ENCODE measurements around the gene FAXC. TPM values are rescaled to one million over a fixed set of nuclear protein-coding genes. Genes with fewer than 3 reads are reported as not detected.

Gene FAXC
- total RNA-seq, result 4.9 TPM

DNA sequence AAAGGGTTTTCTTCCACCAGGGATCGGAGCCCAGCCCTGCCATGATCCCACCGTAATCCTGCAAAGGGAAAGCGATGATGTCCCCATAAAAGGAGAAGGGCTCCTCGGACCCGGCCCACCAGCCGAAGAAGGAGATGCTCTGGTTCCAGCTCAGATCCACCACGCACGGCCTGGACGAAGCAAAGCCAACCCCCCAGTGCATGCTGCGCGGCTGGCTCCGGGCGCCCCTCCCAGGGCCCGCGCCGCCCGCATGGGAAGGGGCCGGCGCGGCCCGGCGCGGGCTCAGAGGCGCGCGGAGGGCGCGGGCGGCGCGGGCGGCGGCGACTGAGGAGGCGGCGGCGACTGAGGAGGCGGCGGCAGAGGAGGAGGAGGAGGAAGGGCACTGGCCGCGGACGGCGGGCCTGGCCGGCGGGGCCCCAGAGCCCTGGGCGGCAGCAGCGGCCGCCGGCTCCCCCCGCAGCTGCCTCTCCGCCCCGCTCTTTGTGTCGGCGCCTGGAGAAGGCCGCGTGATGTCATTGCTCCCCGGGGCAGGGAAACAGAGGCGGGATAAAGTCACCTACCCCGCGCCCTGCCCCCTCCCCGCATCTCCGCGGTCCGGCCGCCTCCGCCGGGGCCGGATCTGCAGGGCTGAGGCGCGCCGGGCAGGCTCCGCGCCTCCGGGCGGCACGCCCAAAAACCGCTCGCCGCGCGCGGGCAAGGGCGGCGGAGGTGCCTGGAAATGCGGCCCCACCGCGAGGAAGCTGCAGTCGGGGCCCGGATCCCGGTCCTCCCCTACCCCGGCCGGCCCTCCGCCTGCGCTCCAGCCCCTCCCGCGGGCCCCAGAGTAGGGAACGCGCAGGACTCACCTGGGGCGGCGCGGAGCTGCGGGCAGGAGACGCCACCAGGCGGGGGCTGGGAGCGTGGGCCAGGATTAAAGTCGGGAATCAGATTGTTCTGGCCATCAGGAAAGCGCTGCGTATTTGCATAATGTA, at the start of gene FAXC:
FAXC (minus strand) TSS at position 504 of the 971 bp plus-strand sequence; CDS start at position 202, 302 bp downstream.
- DNase-seq, result peak; percentile 68

DNA sequence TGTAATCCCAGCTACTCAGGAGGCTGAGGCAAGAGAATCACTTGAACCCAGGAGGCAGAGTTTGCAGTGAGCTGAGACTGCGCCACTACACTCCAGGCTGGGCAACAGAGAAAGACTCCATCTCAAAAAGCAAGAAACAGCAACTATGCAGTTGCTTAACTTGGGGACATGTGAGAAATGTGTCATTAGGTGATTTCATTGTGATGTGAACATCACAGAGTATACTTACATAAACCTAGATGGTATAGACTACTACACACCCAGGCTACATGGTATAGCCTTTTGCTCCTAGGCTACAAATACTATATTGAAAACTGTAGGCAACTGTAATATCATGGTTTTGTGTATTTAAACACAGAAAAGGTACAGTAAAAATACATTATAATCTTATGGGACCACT, 47.8 kb upstream of the FAXC start:
- no peak for DNase-seq

DNA sequence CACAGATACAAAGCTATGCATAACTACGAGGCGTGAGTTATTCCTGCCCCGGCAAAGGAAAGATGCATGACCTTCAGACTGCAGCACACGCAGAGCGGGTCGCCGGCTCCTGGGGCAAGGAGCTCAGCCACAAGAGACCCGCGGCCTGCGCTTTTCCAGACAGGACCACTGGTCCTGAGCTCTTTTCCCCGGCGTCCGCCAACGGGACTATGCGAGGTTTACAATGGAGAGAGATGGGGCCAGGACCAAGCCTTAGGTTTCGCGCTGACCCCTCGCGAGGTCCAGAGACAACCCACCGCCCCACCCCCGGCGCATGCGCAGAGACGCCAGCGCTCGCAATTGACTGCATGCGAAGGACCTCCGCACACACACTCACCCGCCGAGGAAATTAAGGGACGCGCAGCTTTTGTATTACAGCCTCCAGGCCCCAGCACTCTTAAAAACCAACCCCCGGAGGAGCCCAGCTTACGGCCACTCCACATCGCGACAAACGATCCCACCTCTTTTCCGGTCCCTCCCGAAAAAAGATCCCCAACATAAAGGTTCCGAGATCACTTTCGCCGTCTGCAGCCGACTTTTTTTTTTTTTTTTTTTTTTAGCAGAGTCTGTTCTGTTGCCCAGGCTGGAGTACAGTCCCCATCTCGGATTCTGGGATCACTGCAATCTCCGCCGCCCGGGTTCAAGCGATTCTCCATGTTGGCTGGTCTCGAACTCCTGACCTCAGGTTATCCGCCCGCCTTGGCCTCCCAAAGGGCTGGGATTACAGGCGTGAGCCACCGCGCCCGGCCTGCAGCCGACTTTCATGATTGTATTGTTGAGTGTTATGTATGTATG, 44.4 kb upstream of the FAXC start, which contains the start of gene COQ3:
COQ3 (minus strand) TSS at position 498 of the 834 bp plus-strand sequence; CDS start at position 482, 16 bp downstream.
- peak; percentile 91 for DNase-seq

DNA sequence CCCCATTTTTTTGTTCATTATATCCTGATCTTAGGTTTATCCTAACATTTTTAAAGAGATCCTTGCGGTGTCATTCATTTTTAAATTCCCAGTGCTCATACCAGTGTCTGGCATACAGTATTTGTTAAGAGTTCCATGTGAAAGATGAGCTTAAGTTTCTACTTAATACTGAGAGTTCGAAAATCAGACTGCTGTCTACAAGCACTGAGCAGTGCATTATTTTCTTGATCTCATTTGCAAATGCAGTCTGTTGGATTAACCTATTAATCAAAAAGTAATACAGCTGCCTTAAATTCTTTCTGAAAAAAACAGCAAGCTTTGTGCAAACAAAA, 43.9 kb upstream of the FAXC start:
- no peak for DNase-seq

DNA sequence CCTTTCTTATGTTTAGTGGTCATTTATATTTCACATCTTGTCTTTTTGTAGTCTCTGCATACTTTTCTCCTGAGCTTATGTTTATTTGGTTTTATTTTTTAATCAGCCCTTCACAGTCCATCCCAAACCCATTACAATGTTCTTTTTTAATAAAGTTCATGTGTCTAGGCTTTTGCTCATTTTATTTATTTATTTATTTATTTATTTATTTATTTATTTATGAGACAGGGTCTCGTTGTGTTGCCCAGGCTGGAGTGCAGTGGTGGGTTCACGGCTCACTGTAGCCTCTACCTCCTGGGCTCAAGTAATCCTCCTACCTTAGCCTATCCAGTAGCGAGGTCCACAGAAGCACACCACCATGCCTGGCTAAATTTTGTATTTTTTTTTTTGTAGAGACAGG, 41.4 kb upstream of the FAXC start:
- DNase-seq, result no peak

DNA sequence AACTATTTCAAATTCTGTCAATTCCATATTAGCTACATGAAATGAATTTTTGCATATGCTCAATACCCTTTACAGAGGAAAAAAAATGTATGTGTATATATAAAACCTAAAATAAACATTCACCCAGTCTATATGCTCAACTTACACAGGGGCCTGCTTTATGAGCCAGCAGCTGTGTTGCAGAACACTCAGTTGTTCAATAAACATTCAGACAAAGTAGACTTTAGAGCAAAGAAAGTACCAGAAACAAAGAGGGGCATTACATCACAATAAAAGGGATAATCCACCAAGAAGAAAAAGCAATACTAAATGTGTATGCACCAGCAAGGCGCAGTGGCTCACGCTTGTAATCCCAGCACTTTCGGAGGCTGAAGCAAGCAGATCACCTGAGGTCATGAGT, 35.0 kb upstream of the FAXC start:
- no peak for DNase-seq

DNA sequence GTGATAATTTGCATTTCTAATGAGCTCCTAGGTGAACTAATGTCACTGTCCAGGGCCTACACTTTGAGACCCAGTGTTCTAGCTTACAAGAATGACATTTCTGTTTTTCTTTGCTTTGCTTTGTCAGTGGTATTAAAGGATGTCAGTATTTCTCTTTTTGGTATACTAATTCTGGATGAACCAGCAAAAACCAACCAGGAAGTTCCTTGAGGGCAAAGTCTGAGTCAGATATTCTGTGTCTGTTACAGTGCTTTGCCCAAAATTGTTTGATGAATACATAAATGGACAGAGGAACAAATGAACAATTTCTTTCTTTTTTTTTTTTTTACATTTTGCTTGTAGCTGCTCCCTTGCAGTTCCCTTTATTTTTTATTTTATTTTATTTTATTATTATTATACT, 29.2 kb upstream of the FAXC start:
- no peak for DNase-seq

DNA sequence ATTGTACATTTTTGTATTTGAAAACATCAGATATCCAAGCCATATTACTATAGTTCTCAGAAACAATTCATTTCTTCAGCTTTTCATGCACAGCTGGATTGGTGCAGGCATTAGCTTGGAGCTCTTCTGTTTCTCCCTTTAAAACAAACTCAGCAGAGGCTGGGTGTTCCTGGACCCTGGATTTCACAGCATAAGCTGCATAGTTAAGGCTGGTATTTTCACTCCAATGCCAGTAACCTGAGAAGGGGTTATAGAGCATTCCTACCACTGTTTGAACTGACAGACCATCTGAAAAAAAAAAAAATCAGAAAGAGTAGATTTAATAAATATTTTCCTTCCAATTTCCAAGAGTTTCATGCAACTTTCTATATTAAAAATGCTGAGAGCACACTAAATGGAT, 20.1 kb upstream of the FAXC start:
- DNase-seq, result no peak

DNA sequence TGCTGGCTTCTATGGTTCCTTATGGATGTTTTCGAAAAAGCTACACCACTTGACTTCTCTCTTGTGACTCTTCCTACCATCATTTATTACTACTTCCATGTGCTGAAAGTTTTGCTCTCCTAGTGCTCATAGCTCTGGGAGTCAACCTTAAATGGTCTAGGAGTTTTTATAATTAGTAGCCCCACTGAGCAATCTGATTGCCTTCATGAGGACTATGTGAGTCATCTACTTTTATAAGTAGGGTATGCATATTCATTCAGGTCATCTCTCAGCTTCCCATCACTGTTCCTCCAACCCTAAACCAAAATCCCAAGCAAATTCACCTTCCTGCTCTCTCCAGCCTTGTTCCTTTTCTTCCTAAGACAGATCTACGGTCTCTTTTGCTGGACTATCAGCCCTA, 17.4 kb upstream of the FAXC start:
- no peak for DNase-seq

DNA sequence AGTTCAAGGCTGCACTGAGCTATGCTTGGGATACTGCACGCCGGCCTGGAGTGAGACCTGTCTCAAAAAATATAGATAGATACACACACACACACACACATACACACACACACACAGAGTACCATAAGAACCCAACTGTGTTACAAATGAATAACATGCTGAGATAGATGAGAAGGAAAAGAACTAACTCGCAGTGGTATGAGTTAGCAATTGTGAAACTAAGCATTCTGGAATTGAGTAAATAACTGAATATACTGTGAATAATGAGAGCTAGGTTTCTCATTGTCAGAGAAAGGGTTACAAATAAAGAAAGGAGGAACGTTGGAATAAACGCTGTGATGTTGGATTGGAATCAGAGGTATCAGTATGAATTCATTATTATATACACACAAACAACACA, 14.6 kb upstream of the FAXC start:
- DNase-seq, result no peak

DNA sequence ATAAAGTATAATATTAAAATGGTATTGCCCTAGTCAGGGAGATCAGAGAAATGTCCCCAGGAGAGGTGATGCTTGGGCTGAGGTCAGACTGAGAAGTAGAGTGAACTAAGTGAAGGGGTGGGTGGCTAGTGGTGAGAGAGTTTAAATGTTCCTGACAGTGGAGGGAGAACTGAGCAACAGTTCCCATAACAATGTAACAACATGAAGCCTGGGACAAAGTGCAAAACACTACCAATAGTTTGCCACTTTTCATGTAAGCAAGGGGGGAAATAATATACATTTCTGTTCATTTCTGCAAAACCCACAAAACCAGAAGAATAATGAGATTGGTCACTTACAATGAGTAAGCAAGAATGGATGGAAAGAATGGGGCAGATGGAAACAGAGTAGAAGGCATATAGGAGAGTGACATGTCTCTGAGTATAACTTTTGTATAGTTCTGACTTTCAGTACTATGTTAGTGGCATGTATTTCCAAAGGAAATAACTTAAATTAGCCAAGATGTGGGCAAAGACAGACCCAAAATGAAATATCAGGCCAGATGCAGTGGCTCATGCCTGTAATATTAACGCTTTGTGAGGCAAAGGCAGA, 13.3 kb upstream of the FAXC start:
- DNase-seq, result no peak

DNA sequence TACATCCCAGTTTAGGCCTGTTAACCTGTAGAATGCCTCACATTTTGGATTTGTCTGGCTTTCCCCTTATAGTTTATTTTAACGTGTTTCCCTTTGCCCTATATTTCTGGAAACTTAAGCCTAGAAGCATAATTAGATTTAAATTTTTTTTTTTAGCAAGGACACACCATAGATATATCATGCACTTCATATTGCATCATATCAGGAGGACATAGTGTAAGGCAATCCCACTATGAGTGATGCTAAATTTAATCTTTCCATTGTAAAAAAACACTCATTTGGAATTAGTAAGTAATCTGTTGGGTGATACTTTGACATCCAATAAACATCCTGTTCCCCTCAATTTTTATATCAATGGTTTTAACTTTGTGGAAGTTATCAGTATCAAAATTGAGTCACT, 10.3 kb upstream of the FAXC start:
- DNase-seq, result no peak

DNA sequence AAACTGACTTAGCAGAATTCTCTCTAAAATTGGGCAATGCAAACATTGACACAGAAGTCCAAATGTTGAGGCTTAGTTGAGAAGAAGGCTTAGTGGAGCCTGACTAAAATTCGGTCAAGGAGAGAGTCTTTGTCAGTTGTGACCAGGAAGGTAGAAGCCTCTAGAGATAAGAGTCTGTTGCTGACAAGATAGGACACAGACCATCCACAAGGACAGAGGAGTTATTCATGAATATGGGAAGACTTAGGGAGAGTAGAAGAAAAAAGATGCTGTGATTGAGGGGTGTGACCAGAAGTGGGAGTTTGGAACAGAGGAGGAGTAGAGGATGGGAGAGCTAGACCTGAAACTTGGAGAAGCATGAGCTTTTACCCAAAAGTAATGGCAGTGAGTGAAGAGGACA, 7.2 kb upstream of the FAXC start:
- DNase-seq, result no peak

DNA sequence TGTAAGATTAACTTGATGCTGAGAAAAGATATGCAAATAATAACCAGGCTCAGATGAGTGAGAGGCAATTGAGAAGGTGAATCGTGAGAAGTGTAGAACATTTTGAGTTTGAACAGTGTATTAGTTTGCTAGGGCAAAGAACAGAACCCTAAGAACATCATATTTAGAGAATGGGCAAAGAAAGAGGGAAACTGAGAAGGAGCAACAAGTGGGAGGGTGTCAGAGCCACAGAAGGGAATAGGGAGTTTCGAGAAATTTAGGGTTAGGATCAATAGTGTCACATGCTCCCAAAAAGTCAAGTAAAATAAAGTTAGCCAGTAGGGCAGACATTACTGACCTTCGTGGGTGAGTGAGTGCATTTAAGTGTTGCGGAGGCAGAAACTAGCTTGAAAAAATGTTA, 5.5 kb upstream of the FAXC start:
- DNase-seq, result no peak

DNA sequence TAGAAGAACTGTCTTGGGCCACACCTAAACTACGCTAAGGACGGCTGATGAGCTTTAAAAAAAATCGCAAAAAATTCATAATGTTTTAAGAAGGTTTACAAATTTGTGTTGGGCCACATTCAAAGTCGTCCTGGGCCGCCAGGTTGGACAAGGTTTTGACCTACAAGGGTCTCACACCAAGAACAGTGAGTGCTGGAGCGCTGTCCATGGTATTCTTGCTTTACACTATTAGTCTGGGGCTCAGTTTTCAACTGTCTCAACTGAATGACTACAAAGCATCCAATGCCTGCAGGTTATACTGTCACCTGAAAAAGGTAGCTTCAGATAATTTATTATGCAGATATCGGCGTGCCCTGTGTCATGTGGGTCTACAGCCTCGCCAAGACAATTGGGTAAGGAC, 3.7 kb upstream of the FAXC start:
- DNase-seq, result peak; percentile 18

DNA sequence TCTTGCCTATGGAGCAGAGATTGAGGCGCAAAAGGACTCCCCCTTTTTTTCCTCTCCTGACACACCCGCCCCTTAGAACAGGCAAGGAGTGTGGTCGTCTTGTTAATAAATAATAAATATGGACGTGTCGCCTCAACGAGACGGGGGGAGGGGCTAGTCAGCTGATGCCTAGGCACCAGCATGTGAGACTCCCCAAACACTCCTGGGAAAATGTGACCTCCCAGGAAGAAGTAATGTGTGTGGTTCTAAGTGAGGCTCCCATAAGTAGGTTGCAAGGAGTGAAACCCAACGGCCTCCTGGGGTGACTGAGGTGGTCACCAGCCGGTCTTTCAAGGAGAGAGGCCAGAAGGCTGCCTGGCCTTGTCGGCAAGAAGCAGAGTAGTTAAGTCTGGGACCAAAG, 1.1 kb upstream of the FAXC start:
- DNase-seq, result no peak

DNA sequence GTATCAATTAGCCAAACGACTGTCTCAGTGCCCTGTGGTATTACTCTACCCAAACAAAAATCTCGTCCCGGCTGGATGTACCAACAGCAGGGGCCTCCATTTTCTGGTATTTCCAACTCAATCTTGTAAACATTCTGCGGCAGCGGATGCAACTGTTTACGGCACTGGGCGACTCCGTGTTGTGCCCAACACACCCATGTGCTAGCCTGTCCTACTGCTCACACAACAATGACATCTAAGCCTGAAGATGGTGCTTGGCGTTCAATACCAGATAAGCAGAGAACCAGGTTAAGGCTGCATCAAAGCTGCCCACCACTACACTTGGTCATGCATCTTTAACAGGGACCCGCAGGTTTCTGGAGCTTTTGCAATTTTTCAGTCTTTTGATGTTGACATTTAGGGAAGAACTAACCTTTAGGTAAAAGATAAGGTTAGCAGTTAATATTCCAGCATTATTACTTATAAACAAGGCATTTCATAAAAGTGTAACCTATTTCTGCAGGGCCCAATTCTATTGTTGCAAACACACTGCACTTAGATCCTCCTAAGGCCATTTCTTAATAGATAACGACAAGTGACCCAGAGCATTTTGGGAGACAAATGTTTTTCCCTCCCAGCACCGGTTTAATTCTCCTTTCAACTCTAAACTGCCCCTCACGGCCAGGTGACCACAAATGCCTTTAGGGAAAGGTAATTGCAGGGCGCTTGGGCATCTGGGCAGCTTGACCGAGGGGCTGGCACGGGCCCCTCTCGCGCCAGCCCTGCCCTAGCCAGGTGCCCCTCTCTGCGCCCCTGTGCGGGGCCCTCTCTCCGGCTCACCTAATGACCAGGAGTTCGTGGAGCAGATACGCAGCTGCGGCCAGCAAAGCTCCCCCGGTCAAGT, 945 bp downstream of the FAXC start:
- DNase-seq, result peak; percentile 6

DNA sequence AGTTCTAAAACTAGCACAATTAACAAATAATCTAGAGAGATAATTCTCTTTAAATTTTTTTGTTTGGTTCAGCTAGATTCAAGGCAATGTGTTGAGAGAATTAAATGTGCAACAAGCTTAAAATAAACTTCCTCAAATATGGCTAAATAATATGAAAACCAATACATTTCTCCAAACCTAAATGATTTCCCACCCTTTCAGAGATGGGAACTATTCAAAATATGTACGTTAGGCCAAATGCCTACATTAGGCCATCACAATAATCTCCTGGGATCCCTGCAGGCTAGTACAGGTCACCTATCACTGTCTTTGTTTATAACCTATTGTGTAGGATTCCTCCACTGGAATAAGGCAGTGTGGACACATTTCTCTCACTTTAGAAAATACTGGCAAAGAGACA, 1.7 kb downstream of the FAXC start:
- no peak for DNase-seq

DNA sequence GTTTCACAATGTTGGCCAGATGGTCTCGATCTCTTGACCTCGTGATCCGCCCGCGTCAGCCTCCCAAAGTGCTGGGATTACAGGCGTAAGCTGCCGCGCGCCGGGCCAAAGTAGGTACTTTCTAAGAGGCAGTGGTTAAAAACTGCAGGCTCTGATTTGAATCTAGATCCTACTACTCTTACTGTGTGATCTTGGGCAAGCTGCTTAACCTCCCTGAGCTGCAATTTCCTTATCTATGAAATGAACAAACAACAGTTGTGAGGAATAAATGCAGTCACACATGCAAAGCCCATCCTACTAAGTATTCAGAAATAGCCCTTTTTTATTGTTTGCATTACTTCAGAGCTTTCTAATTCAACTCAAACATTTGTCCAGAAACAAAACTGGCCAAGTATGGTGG, 2.9 kb downstream of the FAXC start:
- DNase-seq, result no peak

DNA sequence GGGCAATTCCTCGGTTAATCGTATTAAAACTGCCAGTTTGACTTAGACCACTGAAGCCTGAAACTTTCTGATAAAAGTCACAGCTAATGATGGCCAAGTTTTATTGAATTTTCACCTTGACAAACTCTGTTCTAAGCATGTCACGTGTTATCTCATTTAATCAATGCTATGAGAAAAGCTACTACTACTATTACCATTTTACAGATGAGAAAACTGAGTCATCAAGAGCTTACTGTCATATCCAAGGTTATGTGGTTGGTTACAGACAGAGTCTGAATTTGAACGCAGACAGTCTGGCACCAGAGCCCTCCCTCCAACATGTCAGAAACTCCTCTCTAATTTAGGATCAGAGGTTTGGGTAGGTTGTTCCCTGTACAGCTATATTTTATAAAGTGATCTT, 4.3 kb downstream of the FAXC start:
- no peak for DNase-seq

DNA sequence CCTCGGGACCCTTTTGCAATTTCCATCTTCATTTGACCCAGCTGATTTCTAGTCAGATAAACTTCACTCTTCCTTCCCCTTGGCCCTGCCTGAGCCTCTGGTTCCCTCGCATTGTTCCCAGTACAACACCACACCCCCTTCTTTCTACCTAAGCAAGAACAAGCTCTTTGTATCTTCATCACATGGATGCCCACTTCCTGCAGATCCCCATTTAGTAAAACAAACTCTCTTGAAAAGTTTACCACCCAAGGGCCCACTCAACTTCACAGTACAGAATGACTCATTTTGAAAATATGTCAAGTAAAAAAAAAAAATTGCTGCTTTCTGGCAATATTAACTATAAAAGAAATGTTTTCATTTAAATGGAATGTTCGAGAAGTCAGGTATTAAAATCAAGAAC, 5.2 kb downstream of the FAXC start:
- DNase-seq, result no peak

DNA sequence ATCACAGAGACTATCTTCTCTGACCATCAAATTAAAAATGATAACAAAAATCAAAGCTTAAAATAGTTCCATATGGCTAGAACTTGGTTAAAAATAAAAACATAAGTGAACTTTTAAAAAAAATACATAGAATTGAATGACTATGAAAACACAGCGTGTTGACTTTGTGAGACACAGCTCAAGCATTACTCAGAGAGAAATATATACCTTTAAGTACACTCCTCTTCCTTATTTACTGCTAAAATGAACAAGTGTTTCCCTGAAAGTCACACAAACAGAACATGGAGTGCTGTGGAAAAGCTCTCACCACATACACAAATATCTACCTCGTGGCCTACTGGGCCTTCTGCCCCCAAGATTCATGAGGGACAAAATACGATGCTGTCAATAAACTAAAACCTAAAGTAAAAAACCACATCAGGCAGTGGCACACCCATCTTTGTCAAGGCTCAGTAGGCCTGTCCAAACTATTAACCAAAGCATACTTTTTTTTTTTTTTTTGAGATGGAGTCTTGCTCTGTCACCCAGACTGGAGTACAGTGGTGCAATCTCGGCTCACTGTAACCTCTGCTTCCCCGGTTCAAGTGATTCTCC, 7.5 kb downstream of the FAXC start:
- no peak for DNase-seq

All from tongue (tissue), 2 donors.